IPS-20b (cell line): ENCODE results near the gene MAP3K6.

Source experiments
- H3K27ac ChIP-seq: one replicate; pipeline ENCODE4 v1.5.1; 2013; ENCODE audit warnings: low read length
- H3K27me3 ChIP-seq: 2 replicates; pipeline ENCODE4 v1.6.1; 2013; ENCODE audit warnings: mild to moderate bottlenecking, low read length, inconsistent platforms; ENCODE audit not compliant: insufficient read depth
- H3K36me3 ChIP-seq: 2 replicates; pipeline ENCODE4 v1.6.1; 2013; ENCODE audit warnings: low read depth, mild to moderate bottlenecking, inconsistent platforms, low read length, moderate library complexity; ENCODE audit not compliant: insufficient read depth
- H3K4me1 ChIP-seq: 2 replicates; pipeline ENCODE4 v1.6.1; 2013; ENCODE audit warnings: mild to moderate bottlenecking, control low read depth, inconsistent platforms, low read length, moderate library complexity; ENCODE audit not compliant: insufficient read depth
- H3K4me3 ChIP-seq: 2 replicates; pipeline ENCODE4 v1.5.1; 2013; ENCODE audit warnings: mild to moderate bottlenecking, low read length, inconsistent platforms
- H3K9ac ChIP-seq: 2 replicates; pipeline ENCODE4 v1.6.1; 2013; ENCODE audit warnings: low read depth, mild to moderate bottlenecking, inconsistent platforms, low read length, moderate library complexity
- H3K9me3 ChIP-seq: 2 replicates; pipeline ENCODE4 v1.6.1; 2013; ENCODE audit warnings: mild to moderate bottlenecking, low read depth, low read length, inconsistent platforms; ENCODE audit not compliant: insufficient read depth

Gene MAP3K6

GRCh38 chr1:27349784-27350662 is 16.7 kb downstream of the MAP3K6 start:
- Histone ChIP-seq H3K27me3 (peaks cover 22% of the 10 kb centered on the region), H3K9me3 (no peaks in the 10 kb centered on the region), H3K4me1 (peaks cover 5% of the 10 kb centered on the region), H3K4me3 (peak overlapping the region; percentile 64), H3K36me3 (no peaks in the 10 kb centered on the region), H3K27ac (no peak overlapping the region), H3K9ac (peak overlapping the region; percentile 54; the same call in 1 of the 2 replicates)

- Histone ChIP-seq H3K27ac (no peak overlapping the region), H3K27me3 (peaks cover 22% of the 10 kb centered on the region), H3K36me3 (no peaks in the 10 kb centered on the region), H3K4me3 (peak overlapping the region; percentile 64), H3K9ac (peak overlapping the region; percentile 63; the same call in 1 of the 2 replicates), H3K9me3 (no peaks in the 10 kb centered on the region), H3K4me1 (peaks cover 5% of the 10 kb centered on the region)
Measured at GRCh38 chr1:27348861-27349783, 17.6 kb downstream of the MAP3K6 start.

- Histone ChIP-seq H3K4me3 (no peak overlapping the region), H3K36me3 (no peaks in the 10 kb centered on the region), H3K9me3 (no peaks in the 10 kb centered on the region), H3K9ac (no peak overlapping the region), H3K27ac (no peak overlapping the region), H3K4me1 (peaks cover 7% of the 10 kb centered on the region), H3K27me3 (peaks cover 22% of the 10 kb centered on the region)
Measured at GRCh38 chr1:27346991-27347624, 19.7 kb downstream of the MAP3K6 start.

GRCh38 chr1:27346357-27346756 is 20.4 kb downstream of the MAP3K6 start:
- no peaks in the 10 kb centered on the region for H3K36me3 ChIP-seq
- no peak overlapping the region for H3K9ac ChIP-seq
- H3K9me3 ChIP-seq, result no peaks in the 10 kb centered on the region
- peaks cover 22% of the 10 kb centered on the region for H3K27me3 ChIP-seq
- H3K27ac ChIP-seq, result no peak overlapping the region
- H3K4me3 ChIP-seq, result no peak overlapping the region
- H3K4me1 ChIP-seq, result peaks cover 9% of the 10 kb centered on the region

- no peak overlapping the region for H3K9ac ChIP-seq
- H3K4me3 ChIP-seq, result no peak overlapping the region
- no peaks in the 10 kb centered on the region for H3K36me3 ChIP-seq
- no peak overlapping the region for H3K27ac ChIP-seq
- H3K27me3 ChIP-seq, result peaks cover 16% of the 10 kb centered on the region
- peaks cover 9% of the 10 kb centered on the region for H3K4me1 ChIP-seq
- no peaks in the 10 kb centered on the region for H3K9me3 ChIP-seq
Measured at GRCh38 chr1:27345272-27345671, 21.5 kb downstream of the MAP3K6 start.

- Histone ChIP-seq H3K4me3 (no peak overlapping the region), H3K9me3 (no peaks in the 10 kb centered on the region), H3K9ac (no peak overlapping the region), H3K36me3 (no peaks in the 10 kb centered on the region), H3K27me3 (peaks cover under 1% of the 10 kb centered on the region; the same call in 1 of the 2 replicates), H3K4me1 (peaks cover 4% of the 10 kb centered on the region), H3K27ac (no peak overlapping the region)
Measured at GRCh38 chr1:27343639-27344025, 23.1 kb downstream of the MAP3K6 start.

- H3K4me1 ChIP-seq, result peaks cover 4% of the 10 kb centered on the region
- H3K9me3 ChIP-seq, result no peaks in the 10 kb centered on the region
- peak overlapping the region; percentile 60; the same call in 1 of the 2 replicates for H3K4me3 ChIP-seq
- H3K27ac ChIP-seq, result no peak overlapping the region
- no peaks in the 10 kb centered on the region for H3K36me3 ChIP-seq
- 0 out of 2 replicates have a peak overlapping the region, but pooled peaks have one; percentile 56 for H3K9ac ChIP-seq
- H3K27me3 ChIP-seq, result no peaks in the 10 kb centered on the region
Measured at GRCh38 chr1:27342778-27343638, 23.8 kb downstream of the MAP3K6 start.

GRCh38 chr1:27342391-27342777 is 24.4 kb downstream of the MAP3K6 start:
- H3K4me3 ChIP-seq, result peak overlapping the region; percentile 60
- H3K4me1 ChIP-seq, result peaks cover 4% of the 10 kb centered on the region
- H3K9ac ChIP-seq, result peak overlapping the region; percentile 56; the same call in 1 of the 2 replicates

GRCh38 chr1:27341525-27342252 is 25.1 kb downstream of the MAP3K6 start, which contains the start of gene SYTL1:
SYTL1 (plus strand) TSS chr1:27342022; CDS start chr1:27345335, 3,313 bp downstream.
- Histone ChIP-seq H3K27ac (no peak within 1 kb of the TSS), H3K4me3 (peak within 1 kb of the TSS; percentile 60), H3K9ac (peak within 1 kb of the TSS; percentile 56; the same call in 1 of the 2 replicates), H3K9me3 (no peaks in the 10 kb centered on the region), H3K36me3 (no peaks in the 10 kb centered on the region), H3K4me1 (peaks cover 4% of the 10 kb centered on the region; the same call in 1 of the 2 replicates), H3K27me3 (no peaks in the 10 kb centered on the region)

More at GRCh38 chr1:27342391-27342777, 24.4 kb downstream of the MAP3K6 start:
- H3K9me3 ChIP-seq, result no peaks in the 10 kb centered on the region
- no peaks in the 10 kb centered on the region for H3K27me3 ChIP-seq
- H3K36me3 ChIP-seq, result no peaks in the 10 kb centered on the region
- no peak overlapping the region for H3K27ac ChIP-seq

GRCh38 chr1:27339213-27339612 is 27.5 kb downstream of the MAP3K6 start:
- Histone ChIP-seq H3K9ac (no peak overlapping the region), H3K27ac (no peak overlapping the region)

More at GRCh38 chr1:27339213-27339612, 27.5 kb downstream of the MAP3K6 start:
- H3K36me3 ChIP-seq, result peaks cover 12% of the 10 kb centered on the region
- no peaks in the 10 kb centered on the region for H3K9me3 ChIP-seq
- H3K27me3 ChIP-seq, result no peaks in the 10 kb centered on the region
- H3K4me1 ChIP-seq, result peaks cover 4% of the 10 kb centered on the region; the same call in 1 of the 2 replicates
- H3K4me3 ChIP-seq, result no peak overlapping the region
